ENCODE data around the gene LMX1B.

Gene LMX1B

DNA sequence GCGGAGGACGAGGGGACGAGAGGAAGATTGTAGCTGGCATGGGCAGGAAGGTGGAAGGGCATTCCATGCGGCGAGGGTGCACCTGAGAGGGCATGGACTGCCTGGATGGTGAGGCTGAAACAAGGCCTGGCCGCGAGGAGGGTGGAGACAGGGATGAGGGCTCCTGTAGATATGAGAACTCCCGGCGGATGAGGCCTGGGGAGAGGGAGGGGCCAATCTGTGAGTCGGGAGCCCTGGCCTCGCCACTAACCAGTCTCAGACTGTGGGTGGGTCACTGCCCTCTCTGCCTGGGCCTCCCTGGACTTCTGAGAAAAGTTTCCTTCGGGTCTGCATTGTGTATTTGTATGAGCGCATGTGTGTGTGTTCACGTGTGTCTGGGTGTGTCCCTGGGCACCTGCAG lies 55.4 kb downstream of the LMX1B start:
- POLR2A ChIA-PET: no interaction called here
- no peak for DNase-seq (ENCODE audit: extremely low spot score)
- no peak for TF ChIP-seq CTCF (IDR thresholded peaks at IDR 0.05; ENCODE audit: control extremely low read depth, extremely low read depth, low read depth, missing control alignments)
- CTCF ChIA-PET: no interaction called here

- TF ChIP-seq CTCF (IDR thresholded peaks at IDR 0.05; ENCODE audit: control extremely low read depth, extremely low read depth, low read depth, missing control alignments): no peak
- ChIA-PET POLR2A (no interaction called here), CTCF (no interaction called here)
- DNase-seq (ENCODE audit: extremely low spot score): no peak
These were observed 56.5 kb downstream of the LMX1B start for GRCh38 chr9:126670270-126670669.

GRCh38 chr9:126671381-126671831 lies 57.7 kb downstream of the LMX1B start:
- ChIA-PET CTCF (no interaction called here), POLR2A (no interaction called here)
- no peak for DNase-seq (ENCODE audit: extremely low spot score)
- TF ChIP-seq CTCF (IDR thresholded peaks at IDR 0.05; ENCODE audit: control extremely low read depth, extremely low read depth, low read depth, missing control alignments): no peak

DNA sequence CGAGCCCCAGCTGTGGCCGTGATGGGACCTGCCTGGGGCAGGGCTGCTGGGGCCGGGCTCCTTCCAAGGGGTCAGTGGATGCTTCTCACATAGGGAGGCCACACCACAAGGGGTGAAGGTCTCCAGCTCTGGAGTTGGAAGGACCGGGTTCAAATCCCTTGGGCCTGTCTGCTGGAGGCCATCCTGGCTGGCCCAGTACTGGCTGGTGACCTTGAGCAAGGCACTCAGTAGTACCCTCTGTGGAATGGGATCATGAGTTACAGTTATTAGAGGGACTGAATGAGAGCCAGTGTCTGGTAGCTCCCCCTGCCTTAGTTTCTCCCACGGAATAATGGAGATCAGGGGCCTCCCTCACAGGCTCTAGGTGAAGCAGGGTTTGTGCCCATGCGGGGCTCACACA lies 58.3 kb downstream of the LMX1B start:
- no peak for DNase-seq (ENCODE audit: extremely low spot score)
- TF ChIP-seq CTCF (IDR thresholded peaks at IDR 0.05; ENCODE audit: control extremely low read depth, extremely low read depth, low read depth, missing control alignments): no peak
- POLR2A ChIA-PET: no interaction called here
- CTCF ChIA-PET: interaction anchor here (2.7 kb wide), 1 partner anchor 18 kb away, joined by 8 read pairs; no protein-coding TSS in a partner anchor

- no peak for TF ChIP-seq CTCF (IDR thresholded peaks at IDR 0.05; ENCODE audit: control extremely low read depth, extremely low read depth, low read depth, missing control alignments)
- POLR2A ChIA-PET: no interaction called here
- no peak for DNase-seq (ENCODE audit: extremely low spot score)
- CTCF ChIA-PET: interaction anchor here (2.7 kb wide), 1 partner anchor 17 kb away, joined by 8 read pairs; no protein-coding TSS in a partner anchor
These were observed 59.0 kb downstream of the LMX1B start for GRCh38 chr9:126672634-126673284.

DNA sequence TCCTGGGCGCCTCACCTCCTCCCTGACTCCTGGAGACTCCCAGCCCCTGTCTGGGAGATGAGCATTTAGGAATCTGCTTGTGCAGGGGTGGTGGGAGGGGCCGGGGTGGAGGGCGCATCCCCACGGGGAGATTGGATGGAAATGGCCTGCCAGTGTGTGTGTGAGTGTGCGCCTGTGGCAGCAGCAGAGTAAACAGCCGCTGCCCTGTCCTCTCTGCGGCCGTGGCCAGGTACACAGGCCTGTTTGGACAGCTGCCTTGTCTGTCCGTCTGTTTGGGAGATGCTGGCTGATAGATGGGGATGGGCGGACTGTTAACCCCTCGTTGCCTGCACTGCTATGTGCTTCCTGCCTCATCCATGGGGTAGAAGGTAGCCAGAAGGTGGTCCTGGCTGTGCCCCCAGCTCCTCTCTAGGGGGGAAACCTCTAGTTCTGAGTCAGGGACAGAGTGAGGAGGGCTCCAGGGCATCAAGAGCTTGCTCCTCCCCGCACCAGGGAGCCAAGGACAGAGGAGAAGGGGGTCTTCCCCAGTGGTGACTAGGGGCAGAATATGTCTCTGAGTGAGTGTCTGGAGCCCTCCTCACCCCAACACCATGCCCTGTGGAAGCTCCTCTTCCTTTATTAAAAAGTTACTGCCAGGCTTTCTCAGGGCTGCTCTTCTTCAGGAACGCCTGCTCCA lies 60.1 kb downstream of the LMX1B start:
- no peak for TF ChIP-seq CTCF (IDR thresholded peaks at IDR 0.05; ENCODE audit: control extremely low read depth, extremely low read depth, low read depth, missing control alignments)
- POLR2A ChIA-PET: no interaction called here
- CTCF ChIA-PET: interaction anchor here (1.0 to 2.7 kb wide), 3 partner anchors 16 to 31 kb away, joined by 3 to 8 read pairs (median 4); no protein-coding TSS in a partner anchor
- no peak for DNase-seq (ENCODE audit: extremely low spot score)

All from GM10248 (cell line).